ENCODE data around the gene ZNF117. TPM values are rescaled to one million over a fixed set of nuclear protein-coding genes. Genes with fewer than 3 reads are reported as not detected.
"Not testable (repeated sequence)": the region's sequence is repeated elsewhere in the genome, so short reads cannot be mapped to it uniquely, and the experiment has no call there.

Gene ZNF117
- total RNA-seq, 5 donors from 2014 or later (not counting 1 experiment from before 2014, with no cell fraction given): 1.0 to 3.8 (median 2.7) TPM

- peak overlapping the region in 1 of 2 donors; percentile 15 for H3K4me3 ChIP-seq (ENCODE audit: control insufficient read depth in 1 of 2, extremely low read depth in 1 of 2, low read length in 1 of 2)
- WGBS (ENCODE audit: insufficient coverage): 98% methylated on average over 6 of the region's 7 CpGs
- CTCF ChIA-PET: no interaction called here
- POLR2A ChIA-PET: no interaction called here
- no peak overlapping the region for H3K27ac ChIP-seq (ENCODE audit: low read length)
- no peaks in the 10 kb centered on the region for H3K4me1 ChIP-seq (ENCODE audit: control insufficient read depth in 1 of 2, extremely low read depth in 1 of 2, insufficient read depth in 2 of 2, low read length in 2 of 2)
- ATAC-seq (replicated peaks in 1 of 4) (no peak), DNase-seq (no peak)
- H3K27ac Mint-ChIP-seq: no peak overlapping the region
- H3K36me3 Mint-ChIP-seq: peaks cover 56% of the 10 kb centered on the region
- H3K4me1 Mint-ChIP-seq: no peaks in the 10 kb centered on the region
- H3K9me3 Mint-ChIP-seq: peaks cover 27 to 76% (median 70%) of the 10 kb centered on the region in 3 donors
- H3K4me3 Mint-ChIP-seq: no peak overlapping the region
- H3K27me3 Mint-ChIP-seq: no peaks in the 10 kb centered on the region
- peaks cover 6% of the 10 kb centered on the region for H3K9me3 ChIP-seq
- peaks cover 0 to 6% of the 10 kb centered on the region in 2 donors for H3K36me3 ChIP-seq (ENCODE audit: control insufficient read depth in 2 of 2, extremely low read depth in 1 of 2, insufficient read depth in 1 of 2, low read length in 1 of 2)
- no peaks in the 10 kb centered on the region for H3K27me3 ChIP-seq (replicated peaks in 1 of 2; ENCODE audit: control insufficient read depth in 2 of 2, extremely low read depth in 1 of 2, insufficient read depth in 2 of 2, low read length in 1 of 2)
These were observed 620 bp downstream of the ZNF117 start for GRCh38 chr7:64990216-64990615.

- CTCF ChIA-PET: interaction anchor here in 1 of 2 donors (0.6 kb wide), 1 partner anchor 81 kb away, joined by 4 read pairs; no protein-coding TSS in a partner anchor
- no peaks in the 10 kb centered on the region for H3K27me3 Mint-ChIP-seq
- no CpG with 5 or more reads among the region's 5 CpGs for WGBS (ENCODE audit: insufficient coverage)
- peaks cover 58% of the 10 kb centered on the region for H3K36me3 Mint-ChIP-seq
- H3K36me3 ChIP-seq (ENCODE audit: control insufficient read depth in 2 of 2, extremely low read depth in 1 of 2, insufficient read depth in 1 of 2, low read length in 1 of 2): peaks cover 0 to 15% of the 10 kb centered on the region in 2 donors
- peaks cover 10 to 77% (median 58%) of the 10 kb centered on the region in 3 donors for H3K9me3 Mint-ChIP-seq
- DNase-seq (no peak), ATAC-seq (replicated peaks in 1 of 4) (no peak)
- no peaks in the 10 kb centered on the region for H3K4me1 ChIP-seq (ENCODE audit: control insufficient read depth in 1 of 2, extremely low read depth in 1 of 2, insufficient read depth in 2 of 2, low read length in 2 of 2)
- H3K27me3 ChIP-seq (replicated peaks in 1 of 2; ENCODE audit: control insufficient read depth in 2 of 2, extremely low read depth in 1 of 2, insufficient read depth in 2 of 2, low read length in 1 of 2): no peaks in the 10 kb centered on the region
- peaks cover 16% of the 10 kb centered on the region for H3K9me3 ChIP-seq
- no peak overlapping the region for H3K4me3 ChIP-seq (ENCODE audit: control insufficient read depth in 1 of 2, extremely low read depth in 1 of 2, low read length in 1 of 2)
- POLR2A ChIA-PET: no interaction called here
- no peak overlapping the region for H3K27ac Mint-ChIP-seq
- H3K4me1 Mint-ChIP-seq: no peaks in the 10 kb centered on the region
- H3K4me3 Mint-ChIP-seq: no peak overlapping the region
- H3K27ac ChIP-seq (ENCODE audit: low read length): no peak overlapping the region
These were observed 12.2 kb downstream of the ZNF117 start for GRCh38 chr7:64978497-64979203.

- peaks cover 7 to 39% (median 17%) of the 10 kb centered on the region in 3 donors for H3K9me3 Mint-ChIP-seq
These were observed 25.2 kb downstream of the ZNF117 start for GRCh38 chr7:64965594-64965993.

GRCh38 chr7:64959072-64959747 is 31.6 kb downstream of the ZNF117 start:
- ChIA-PET CTCF (no interaction called here), POLR2A (no interaction called here)
- H3K36me3 ChIP-seq (ENCODE audit: control insufficient read depth in 2 of 2, extremely low read depth in 1 of 2, insufficient read depth in 1 of 2, low read length in 1 of 2): no peaks in the 10 kb centered on the region
- H3K4me3 ChIP-seq (ENCODE audit: control insufficient read depth in 1 of 2, extremely low read depth in 1 of 2, low read length in 1 of 2): no peak overlapping the region
- no peaks in the 10 kb centered on the region for H3K4me1 ChIP-seq (ENCODE audit: control insufficient read depth in 1 of 2, extremely low read depth in 1 of 2, insufficient read depth in 2 of 2, low read length in 2 of 2)
- peaks cover 7 to 22% of the 10 kb centered on the region in 2 donors for H3K27me3 Mint-ChIP-seq
- no peak overlapping the region for H3K27ac Mint-ChIP-seq
- H3K9me3 ChIP-seq: no peaks in the 10 kb centered on the region
- no peak overlapping the region for H3K27ac ChIP-seq (ENCODE audit: low read length)
- DNase-seq (no peak), ATAC-seq (replicated peaks in 1 of 4) (no peak)
- H3K4me1 Mint-ChIP-seq: no peaks in the 10 kb centered on the region
- peaks cover 4% of the 10 kb centered on the region for H3K36me3 Mint-ChIP-seq
- no peak overlapping the region for H3K4me3 Mint-ChIP-seq
- H3K27me3 ChIP-seq (replicated peaks in 1 of 2; ENCODE audit: control insufficient read depth in 2 of 2, extremely low read depth in 1 of 2, insufficient read depth in 2 of 2, low read length in 1 of 2): peaks cover 0 to 4% of the 10 kb centered on the region in 2 experiments
- peaks cover 7 to 22% (median 9%) of the 10 kb centered on the region in 3 donors for H3K9me3 Mint-ChIP-seq
- 72% methylated on average over 2 of the region's 3 CpGs for WGBS (ENCODE audit: insufficient coverage)

More at GRCh38 chr7:64965594-64965993, 25.2 kb downstream of the ZNF117 start:
- DNase-seq: no peak
- Histone ChIP-seq H3K9me3 (peaks cover 2% of the 10 kb centered on the region), H3K4me3 (ENCODE audit: control insufficient read depth in 1 of 2, extremely low read depth in 1 of 2, low read length in 1 of 2) (no peak overlapping the region), H3K27ac (ENCODE audit: low read length) (no peak overlapping the region), H3K4me1 (ENCODE audit: control insufficient read depth in 1 of 2, extremely low read depth in 1 of 2, insufficient read depth in 2 of 2, low read length in 2 of 2) (no peaks in the 10 kb centered on the region), H3K27me3 (replicated peaks in 1 of 2; ENCODE audit: control insufficient read depth in 2 of 2, extremely low read depth in 1 of 2, insufficient read depth in 2 of 2, low read length in 1 of 2) (no peaks in the 10 kb centered on the region), H3K36me3 (ENCODE audit: control insufficient read depth in 2 of 2, extremely low read depth in 1 of 2, insufficient read depth in 1 of 2, low read length in 1 of 2) (no peaks in the 10 kb centered on the region)
- no peak overlapping the region for H3K27ac Mint-ChIP-seq
- no peak overlapping the region for H3K4me3 Mint-ChIP-seq
- H3K36me3 Mint-ChIP-seq: peaks cover 4% of the 10 kb centered on the region
- POLR2A ChIA-PET: interaction anchor here in 1 of 2 donors (0.6 kb wide), 1 partner anchor 911 kb away, joined by 3 read pairs; no protein-coding TSS in a partner anchor
- no peaks in the 10 kb centered on the region for H3K4me1 Mint-ChIP-seq
- no peak for ATAC-seq (replicated peaks in 1 of 4)
- CTCF ChIA-PET: no interaction called here
- peaks cover 0 to 18% of the 10 kb centered on the region in 2 donors for H3K27me3 Mint-ChIP-seq

- no peak overlapping the region for H3K27ac Mint-ChIP-seq
- no peak overlapping the region for H3K27ac ChIP-seq (ENCODE audit: low read length)
- H3K27me3 Mint-ChIP-seq: peaks cover 30 to 40% of the 10 kb centered on the region in 2 donors
- H3K36me3 ChIP-seq (ENCODE audit: control insufficient read depth in 2 of 2, extremely low read depth in 1 of 2, insufficient read depth in 1 of 2, low read length in 1 of 2): no peaks in the 10 kb centered on the region
- H3K9me3 Mint-ChIP-seq: peaks cover 0 to 2% (median 0%) of the 10 kb centered on the region in 3 donors
- no peaks in the 10 kb centered on the region for H3K36me3 Mint-ChIP-seq
- ATAC-seq (replicated peaks in 1 of 4) (peak in 2 of 4 experiments; percentile 44 to 58), DNase-seq (peak in 2 of 35 experiments; percentile 15 to 59)
- POLR2A ChIA-PET: interaction anchor here in 1 of 2 donors (0.7 kb wide), 1 partner anchor 33 kb away, joined by 3 read pairs; no protein-coding TSS in a partner anchor
- H3K4me3 Mint-ChIP-seq: no peak overlapping the region
- peaks cover 0 to 12% of the 10 kb centered on the region in 2 experiments for H3K4me1 ChIP-seq (ENCODE audit: control insufficient read depth in 1 of 2, extremely low read depth in 1 of 2, insufficient read depth in 2 of 2, low read length in 2 of 2)
- H3K27me3 ChIP-seq (replicated peaks in 1 of 2; ENCODE audit: control insufficient read depth in 2 of 2, extremely low read depth in 1 of 2, insufficient read depth in 2 of 2, low read length in 1 of 2): peaks cover 2 to 27% of the 10 kb centered on the region in 2 experiments
- H3K4me1 Mint-ChIP-seq: peaks cover 4 to 6% (median 6%) of the 10 kb centered on the region in 3 donors
- CTCF ChIA-PET: interaction anchor here (0.6 to 2.2 kb wide), 8 partner anchors 9 to 356 kb away, joined by 3 to 22 read pairs (median 3); no protein-coding TSS in a partner anchor
- no peak overlapping the region for H3K4me3 ChIP-seq (ENCODE audit: control insufficient read depth in 1 of 2, extremely low read depth in 1 of 2, low read length in 1 of 2)
- no CpG with 5 or more reads among the region's 1 CpG for WGBS (ENCODE audit: insufficient coverage)
- H3K9me3 ChIP-seq: no peaks in the 10 kb centered on the region
These were observed 39.5 kb downstream of the ZNF117 start for GRCh38 chr7:64951250-64951848.

- H3K36me3 Mint-ChIP-seq; ATAC-seq (replicated peaks in 1 of 4); H3K27ac Mint-ChIP-seq; H3K4me3 ChIP-seq (ENCODE audit: control insufficient read depth in 1 of 2, extremely low read depth in 1 of 2, low read length in 1 of 2); H3K27ac ChIP-seq (ENCODE audit: low read length); H3K36me3 ChIP-seq (ENCODE audit: control insufficient read depth in 2 of 2, extremely low read depth in 1 of 2, insufficient read depth in 1 of 2, low read length in 1 of 2); H3K4me1 Mint-ChIP-seq; H3K9me3 Mint-ChIP-seq; H3K9me3 ChIP-seq; POLR2A ChIA-PET; H3K4me3 Mint-ChIP-seq; DNase-seq: not testable (repeated sequence)
- Histone ChIP-seq H3K27me3 (replicated peaks in 1 of 2; ENCODE audit: control insufficient read depth in 2 of 2, extremely low read depth in 1 of 2, insufficient read depth in 2 of 2, low read length in 1 of 2) (peaks cover 2 to 34% of the 10 kb centered on the region in 2 experiments), H3K4me1 (ENCODE audit: control insufficient read depth in 1 of 2, extremely low read depth in 1 of 2, insufficient read depth in 2 of 2, low read length in 2 of 2) (peaks cover 0 to 12% of the 10 kb centered on the region in 2 experiments)
- CTCF ChIA-PET: interaction anchor here (0.6 to 2.2 kb wide), 4 partner anchors 266 to 357 kb away, joined by 3 to 22 read pairs (median 5); no protein-coding TSS in a partner anchor
- 73% methylated on average over 2 of the region's 9 CpGs for WGBS (ENCODE audit: insufficient coverage)
- peaks cover 35 to 45% of the 10 kb centered on the region in 2 donors for H3K27me3 Mint-ChIP-seq
These were observed 40.2 kb downstream of the ZNF117 start for GRCh38 chr7:64950673-64951072.

All from T-cell (primary cell).